H9 (cell line): ENCODE measurements around the gene ELMO2. TPM values are rescaled to one million over a fixed set of nuclear protein-coding genes. Genes with fewer than 3 reads are reported as not detected.

Experiments
- DNase-seq: peaks from one replicate; pipeline ENCODE4 v3.0.0-alpha.2; 2017
- H2AFZ ChIP-seq: one replicate; pipeline ENCODE4 v1.6.1; 2013; ENCODE audit warnings: mild to moderate bottlenecking, low read length, control low read depth, moderate library complexity
- H2AK5ac ChIP-seq: 2 replicates; pipeline ENCODE4 v1.6.1; 2013; ENCODE audit warnings: low read length, control low read depth, mixed read lengths; ENCODE audit not compliant: insufficient read length
- H2BK120ac ChIP-seq: one replicate; pipeline ENCODE4 v1.6.1; 2013; ENCODE audit warnings: low read depth, mild to moderate bottlenecking, low read length, control low read depth, inconsistent platforms; ENCODE audit not compliant: poor library complexity, severe bottlenecking
- H2BK12ac ChIP-seq: 2 replicates; pipeline ENCODE4 v1.6.1; 2013; ENCODE audit warnings: low read length, control low read depth, mixed read lengths, low read depth; ENCODE audit not compliant: insufficient read length
- H2BK15ac ChIP-seq: 2 replicates; pipeline ENCODE4 v1.6.1; 2013; ENCODE audit warnings: low read depth, low read length, control low read depth
- H2BK20ac ChIP-seq: one replicate; pipeline ENCODE4 v1.6.1; 2013; ENCODE audit warnings: low read depth, mild to moderate bottlenecking, low read length, control low read depth, inconsistent platforms; ENCODE audit not compliant: poor library complexity, severe bottlenecking
- H2BK5ac ChIP-seq: 2 replicates; pipeline ENCODE4 v1.6.1; 2013; ENCODE audit warnings: low read length, control low read depth, mixed read lengths; ENCODE audit not compliant: insufficient read length
- H3K14ac ChIP-seq: 2 replicates; pipeline ENCODE4 v1.6.1; 2013; ENCODE audit warnings: low read length, control low read depth; ENCODE audit not compliant: insufficient read depth
- H3K18ac ChIP-seq: 2 replicates; pipeline ENCODE4 v1.6.1; 2013; ENCODE audit warnings: low read depth, mild to moderate bottlenecking, mixed read lengths, low read length, control low read depth; ENCODE audit not compliant: insufficient read length
- H3K23ac ChIP-seq: 2 replicates; pipeline ENCODE4 v1.6.1; 2013; ENCODE audit warnings: low read length, control low read depth, mixed read lengths, low read depth; ENCODE audit not compliant: insufficient read length
- H3K23me2 ChIP-seq: 2 replicates; pipeline ENCODE4 v1.6.1; 2013; ENCODE audit warnings: low read depth, mild to moderate bottlenecking, mixed read lengths, low read length, control low read depth; ENCODE audit not compliant: insufficient read length, poor library complexity, severe bottlenecking
- H3K27ac ChIP-seq: 2 replicates; pipeline ENCODE4 v1.5.1; 2013; ENCODE audit warnings: low read length, control low read depth, mixed read lengths, low read depth; ENCODE audit not compliant: insufficient read length
- H3K27me3 ChIP-seq: 2 replicates; pipeline ENCODE4 v1.6.1; 2013; ENCODE audit warnings: low read length, control low read depth, inconsistent platforms; ENCODE audit not compliant: insufficient read depth
- H3K4ac ChIP-seq: 2 replicates; pipeline ENCODE4 v1.6.1; 2013; ENCODE audit warnings: low read depth, mild to moderate bottlenecking, control low read depth, inconsistent platforms, low read length, moderate library complexity
- H3K4me1 ChIP-seq: 2 replicates; pipeline ENCODE4 v1.6.1; 2013; ENCODE audit warnings: low read length, control low read depth, inconsistent platforms; ENCODE audit not compliant: insufficient read depth
- H3K4me2 ChIP-seq: 2 replicates; pipeline ENCODE4 v1.6.1; 2013; ENCODE audit warnings: low read length, control low read depth, mixed read lengths; ENCODE audit not compliant: insufficient read length, insufficient read depth
- H3K56ac ChIP-seq: 2 replicates; pipeline ENCODE4 v1.6.1; 2013; ENCODE audit warnings: low read depth, mild to moderate bottlenecking, mixed read lengths, low read length, control low read depth; ENCODE audit not compliant: insufficient read length
- H3K79me1 ChIP-seq: 2 replicates; pipeline ENCODE4 v1.6.1; 2013; ENCODE audit warnings: low read depth, mild to moderate bottlenecking, moderate library complexity, low read length, control low read depth, inconsistent platforms; ENCODE audit not compliant: insufficient read depth, poor library complexity, severe bottlenecking
- H3K79me2 ChIP-seq: 2 replicates; pipeline ENCODE4 v1.6.1; 2013; ENCODE audit warnings: low read length, control low read depth, inconsistent platforms; ENCODE audit not compliant: insufficient read depth
- H3K9ac ChIP-seq: 2 replicates; pipeline ENCODE4 v1.6.1; 2013; ENCODE audit warnings: low read length, control low read depth, mixed read lengths; ENCODE audit not compliant: insufficient read length; ENCODE audit errors: extremely low read depth
- H3K9me3 ChIP-seq: one replicate; pipeline ENCODE4 v1.6.1; 2013; ENCODE audit warnings: low read depth, low read length, inconsistent platforms; ENCODE audit not compliant: control insufficient read depth
- H3T11ph ChIP-seq: one replicate; pipeline ENCODE4 v1.6.1; 2013; ENCODE audit warnings: mild to moderate bottlenecking, low read length, control low read depth, inconsistent platforms
- H4K20me1 ChIP-seq: one replicate; pipeline ENCODE4 v1.6.1; 2013; ENCODE audit not compliant: control insufficient read depth, insufficient read length, insufficient read depth
- H4K5ac ChIP-seq: 2 replicates; pipeline ENCODE4 v1.6.1; 2013; ENCODE audit warnings: low read depth, mild to moderate bottlenecking, mixed read lengths, low read length, control low read depth; ENCODE audit not compliant: insufficient read length
- H4K8ac ChIP-seq: replicated peaks from 2 replicates; pipeline ENCODE4 v1.6.1; 2013; ENCODE audit warnings: low read length, control low read depth, mixed read lengths, low read depth; ENCODE audit not compliant: insufficient read length
- H4K91ac ChIP-seq: 2 replicates; pipeline ENCODE4 v1.6.1; 2013; ENCODE audit warnings: low read depth, mild to moderate bottlenecking, moderate library complexity, mixed read lengths, low read length, control low read depth; ENCODE audit not compliant: insufficient read length
- H3K27ac Mint-ChIP-seq, 3 experiments: 2 replicates in 2 of 3; 3 replicates in 1 of 3; pipeline ENCODE4 v1.8.0; 2020 to 2021; ENCODE audit warnings: mixed read lengths in 3 of 3, mild to moderate bottlenecking in 1 of 3, moderate library complexity in 1 of 3
- H3K27me3 Mint-ChIP-seq: 2 replicates; pipeline ENCODE4 v1.8.0; 2021; ENCODE audit warnings: low read depth, mild to moderate bottlenecking, moderate library complexity, mixed read lengths
- H3K36me3 Mint-ChIP-seq, 3 experiments: 2 replicates in 2 of 3; 3 replicates in 1 of 3; pipeline ENCODE4 v1.8.0; 2020 to 2021; ENCODE audit warnings: low read depth in 3 of 3, mixed read lengths in 3 of 3; ENCODE audit not compliant: insufficient read depth in 1 of 3
- H3K4me1 Mint-ChIP-seq, 2 experiments: 2 replicates each; pipeline ENCODE4 v1.8.0; 2020; ENCODE audit warnings: mixed read lengths in 2 of 2
- H3K4me3 Mint-ChIP-seq, 2 experiments: 2 replicates in 1 of 2; 3 replicates in 1 of 2; pipeline ENCODE4 v1.8.0; 2020 to 2021; ENCODE audit warnings: mild to moderate bottlenecking in 2 of 2, mixed read lengths in 2 of 2, moderate library complexity in 1 of 2
- H3K9me3 Mint-ChIP-seq, 2 experiments: 2 replicates in 1 of 2; 3 replicates in 1 of 2; pipeline ENCODE4 v1.8.0; 2020; ENCODE audit warnings: mild to moderate bottlenecking in 2 of 2, mixed read lengths in 2 of 2, moderate library complexity in 1 of 2
- WGBS: extraction: QIAGEN DNeasy Blood & Tissue Kit; methylation state at CpG from one replicate; pipeline ENCODE4 v1.1.7; 2013; ENCODE audit warnings: missing lambda C conversion rate, low lambda C conversion rate, mixed read lengths; ENCODE audit not compliant: insufficient read length; ENCODE audit errors: extremely low coverage; 5-methylcytosine and 5-hydroxymethylcytosine counted together
- total RNA-seq: library from RNA; stranded (reverse); gene quantifications from 2 replicates; pipeline ENCODE4 v1.2.1, GENCODE V29; 2021
- TF ChIP-seq, protein P1 (sequence below): fragments of 200-600 bp; sonication (generic); conservative IDR thresholded peaks from 3 replicates; pipeline ENCODE4 v1.8.0; 2021; ENCODE audit warnings: antibody characterized with exemption, mild to moderate bottlenecking

Gene ELMO2
- total RNA-seq, 1 experiment from 2014 or later, result 32.5 TPM

DNA sequence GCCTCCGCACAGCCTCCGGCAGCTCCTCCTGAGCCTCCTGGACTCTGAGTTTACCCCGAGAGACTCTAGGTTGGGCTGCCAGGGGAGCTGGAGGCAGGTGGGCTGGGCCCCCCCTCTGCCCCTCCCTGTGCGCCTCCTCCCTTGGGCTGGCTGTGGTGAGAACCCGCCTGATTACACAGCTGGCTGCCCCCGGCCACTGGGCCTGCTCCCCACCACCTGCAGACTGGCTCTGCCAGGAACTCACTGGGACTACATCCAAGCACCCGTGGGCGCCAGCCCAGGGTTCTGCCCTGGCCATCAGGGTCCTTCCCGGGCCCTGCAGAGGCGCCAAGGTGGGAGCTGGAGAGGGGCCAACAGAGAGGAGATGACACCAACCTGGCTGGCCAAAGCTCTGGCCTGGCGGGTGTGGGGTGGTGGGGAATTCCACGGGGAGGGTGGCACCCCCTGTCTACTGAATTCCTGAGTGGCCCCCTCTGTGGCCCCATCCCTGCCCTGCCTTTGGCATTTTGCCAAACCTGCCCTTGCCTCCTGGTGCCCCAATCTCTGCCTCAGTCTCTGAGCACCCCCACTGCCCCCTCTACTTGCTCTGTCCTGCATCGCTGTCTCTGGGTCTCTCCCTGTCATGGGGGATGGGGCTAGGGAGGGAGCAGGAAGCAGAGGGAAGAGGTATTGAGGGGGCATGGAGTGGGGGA is 76.2 kb downstream of the ELMO2 start:
- H3K18ac ChIP-seq, result no peak overlapping the region
- H2AK5ac ChIP-seq, result no peak overlapping the region
- H3K4ac ChIP-seq, result no peak overlapping the region
- no peak overlapping the region for H4K5ac ChIP-seq
- H4K91ac ChIP-seq, result no peak overlapping the region
- no peak overlapping the region for H2BK15ac ChIP-seq
- no peaks in the 10 kb centered on the region for H3K27me3 ChIP-seq
- no peak overlapping the region for H3K9ac ChIP-seq
- H3K27ac Mint-ChIP-seq, result no peak overlapping the region
- no peaks in the 10 kb centered on the region for H3K4me1 ChIP-seq
- no peak overlapping the region for H2BK120ac ChIP-seq
- H4K20me1 ChIP-seq, result no peaks in the 10 kb centered on the region
- no peak for DNase-seq
- TF ChIP-seq, protein P1, sequence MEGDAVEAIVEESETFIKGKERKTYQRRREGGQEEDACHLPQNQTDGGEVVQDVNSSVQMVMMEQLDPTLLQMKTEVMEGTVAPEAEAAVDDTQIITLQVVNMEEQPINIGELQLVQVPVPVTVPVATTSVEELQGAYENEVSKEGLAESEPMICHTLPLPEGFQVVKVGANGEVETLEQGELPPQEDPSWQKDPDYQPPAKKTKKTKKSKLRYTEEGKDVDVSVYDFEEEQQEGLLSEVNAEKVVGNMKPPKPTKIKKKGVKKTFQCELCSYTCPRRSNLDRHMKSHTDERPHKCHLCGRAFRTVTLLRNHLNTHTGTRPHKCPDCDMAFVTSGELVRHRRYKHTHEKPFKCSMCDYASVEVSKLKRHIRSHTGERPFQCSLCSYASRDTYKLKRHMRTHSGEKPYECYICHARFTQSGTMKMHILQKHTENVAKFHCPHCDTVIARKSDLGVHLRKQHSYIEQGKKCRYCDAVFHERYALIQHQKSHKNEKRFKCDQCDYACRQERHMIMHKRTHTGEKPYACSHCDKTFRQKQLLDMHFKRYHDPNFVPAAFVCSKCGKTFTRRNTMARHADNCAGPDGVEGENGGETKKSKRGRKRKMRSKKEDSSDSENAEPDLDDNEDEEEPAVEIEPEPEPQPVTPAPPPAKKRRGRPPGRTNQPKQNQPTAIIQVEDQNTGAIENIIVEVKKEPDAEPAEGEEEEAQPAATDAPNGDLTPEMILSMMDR, result no peak
- H3K4me1 Mint-ChIP-seq, result peaks cover 9 to 62% of the 10 kb centered on the region in 2 experiments
- H3K23ac ChIP-seq, result no peak overlapping the region
- H3T11ph ChIP-seq, result no peak overlapping the region
- H2AFZ ChIP-seq, result no peak overlapping the region
- no peaks in the 10 kb centered on the region for H3K36me3 Mint-ChIP-seq
- H3K9me3 Mint-ChIP-seq, result no peaks in the 10 kb centered on the region; a peak in 1 of 5 replicates
- no peak overlapping the region for H2BK5ac ChIP-seq
- no peak overlapping the region for H2BK20ac ChIP-seq
- no peaks in the 10 kb centered on the region for H3K79me2 ChIP-seq
- no peak overlapping the region for H3K14ac ChIP-seq
- H3K79me1 ChIP-seq, result no peaks in the 10 kb centered on the region
- no peaks in the 10 kb centered on the region for H3K9me3 ChIP-seq
- H3K23me2 ChIP-seq, result no peaks in the 10 kb centered on the region
- H3K27ac ChIP-seq, result no peak overlapping the region
- no CpG with 5 or more reads among the region's 13 CpGs for WGBS
- H3K4me2 ChIP-seq, result no peak overlapping the region
- peaks cover 13% of the 10 kb centered on the region for H3K27me3 Mint-ChIP-seq
- no peak overlapping the region for H4K8ac ChIP-seq
- H3K4me3 Mint-ChIP-seq, result no peak overlapping the region
- no peak overlapping the region for H2BK12ac ChIP-seq
- no peak overlapping the region for H3K56ac ChIP-seq
